Testis (tissue), 2 donors: Measurements from ENCODE around the gene FOXC1.

Experiments used
- POLR2A ChIP-seq: fragments of 450-650 bp; IDR thresholded peaks from one replicate; pipeline ENCODE4 v1.6.1; 2017; ENCODE audit warnings: antibody characterized with exemption, mild to moderate bottlenecking, moderate library complexity
- TF ChIP-seq, protein P1 (sequence below), 3 experiments: fragments of 450-650 bp in 2 of 3; fragments of 200-600 bp in 1 of 3; sonication (generic) in 1 of 3; IDR thresholded peaks; one replicate each; pipeline ENCODE4 v1.5.1; 2016 to 2019; ENCODE audit warnings: antibody characterized with exemption in 3 of 3, mild to moderate bottlenecking in 2 of 3, moderate library complexity in 1 of 3

DNA sequence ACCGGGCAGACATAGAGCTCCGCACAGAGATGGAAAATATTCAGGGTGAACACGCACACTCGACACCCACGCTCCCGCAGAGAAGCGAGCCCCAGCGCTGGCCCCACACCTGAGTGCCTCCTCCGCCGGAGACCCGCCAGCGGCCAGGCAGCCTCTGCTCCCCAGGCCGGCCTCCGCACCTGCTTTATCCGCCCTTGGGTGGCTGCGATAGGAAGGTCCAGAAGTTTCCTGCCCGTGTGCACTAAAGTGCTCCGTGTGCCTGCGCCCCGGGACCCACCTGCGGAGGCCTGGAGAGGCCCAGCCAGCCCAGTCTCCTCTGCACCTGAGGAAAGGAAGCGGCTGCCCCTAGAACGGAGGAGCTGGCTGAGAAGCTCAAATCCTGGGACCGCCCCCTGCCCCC, 10.8 kb upstream of the FOXC1 start:
- no peak for TF ChIP-seq POLR2A
- TF ChIP-seq, protein P1, sequence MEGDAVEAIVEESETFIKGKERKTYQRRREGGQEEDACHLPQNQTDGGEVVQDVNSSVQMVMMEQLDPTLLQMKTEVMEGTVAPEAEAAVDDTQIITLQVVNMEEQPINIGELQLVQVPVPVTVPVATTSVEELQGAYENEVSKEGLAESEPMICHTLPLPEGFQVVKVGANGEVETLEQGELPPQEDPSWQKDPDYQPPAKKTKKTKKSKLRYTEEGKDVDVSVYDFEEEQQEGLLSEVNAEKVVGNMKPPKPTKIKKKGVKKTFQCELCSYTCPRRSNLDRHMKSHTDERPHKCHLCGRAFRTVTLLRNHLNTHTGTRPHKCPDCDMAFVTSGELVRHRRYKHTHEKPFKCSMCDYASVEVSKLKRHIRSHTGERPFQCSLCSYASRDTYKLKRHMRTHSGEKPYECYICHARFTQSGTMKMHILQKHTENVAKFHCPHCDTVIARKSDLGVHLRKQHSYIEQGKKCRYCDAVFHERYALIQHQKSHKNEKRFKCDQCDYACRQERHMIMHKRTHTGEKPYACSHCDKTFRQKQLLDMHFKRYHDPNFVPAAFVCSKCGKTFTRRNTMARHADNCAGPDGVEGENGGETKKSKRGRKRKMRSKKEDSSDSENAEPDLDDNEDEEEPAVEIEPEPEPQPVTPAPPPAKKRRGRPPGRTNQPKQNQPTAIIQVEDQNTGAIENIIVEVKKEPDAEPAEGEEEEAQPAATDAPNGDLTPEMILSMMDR (IDR thresholded peaks at IDR 0.05): no peak
